HepG2 (cell line): ENCODE data around the gene MARVELD3. TPM values are rescaled to one million over a fixed set of nuclear protein-coding genes. Genes with fewer than 3 reads are reported as not detected.

Experiments
- FOXK1 ChIP-seq: sonication (generic); formaldehyde crosslinking; IDR thresholded peaks from 2 replicates; pipeline ENCODE4 v1.4.0; 2020; ENCODE audit warnings: low read depth, missing genetic modification reagents, borderline replicate concordance
- FOXP4 ChIP-seq: sonication (generic); formaldehyde crosslinking; IDR thresholded peaks from 2 replicates; pipeline ENCODE4 v1.4.0; 2020; ENCODE audit warnings: missing genetic modification reagents
- NR2F1 ChIP-seq, 2 experiments: fragments of 450-650 bp in 1 of 2; formaldehyde crosslinking in 1 of 2; IDR thresholded peaks; 2 replicates each; pipeline versions ENCODE4 v1.5.0 to v1.6.1; 2016 to 2020; ENCODE audit warnings: mild to moderate bottlenecking in 1 of 2, missing compliant biosample characterization in 1 of 2, missing genetic modification reagents in 1 of 2, moderate library complexity in 1 of 2
- ZBTB40 ChIP-seq, 2 experiments: fragments of 450-650 bp in 1 of 2; sonication (generic) in 1 of 2; formaldehyde crosslinking in 1 of 2; IDR thresholded peaks; 2 replicates each; pipeline versions ENCODE4 v1.6.1 to v1.8.0; 2016 to 2022; ENCODE audit warnings: antibody characterized with exemption in 1 of 2, mild to moderate bottlenecking in 1 of 2, missing genetic modification reagents in 1 of 2
- ZNF30 ChIP-seq: sonication (generic); formaldehyde crosslinking; IDR thresholded peaks from 2 replicates; pipeline ENCODE4 v1.5.0; 2020; ENCODE audit warnings: mild to moderate bottlenecking, missing genetic modification reagents
- polyA plus RNA-seq, 8 experiments: library from polyadenylated mRNA; depleted of rRNA in 3 of 8; stranded (reverse) in 7 of 8; unstranded in 1 of 8; fragments of >200 nt; fragmentation: Illumina TruSeq in 4 of 8; extraction: Trizol in 4 of 8; gene quantifications; 2 replicates each; pipeline versions ENCODE4 v1.2.1 to v1.2.3, GENCODE V29; 2011 to 2016; ENCODE audit warnings: low read depth in 4 of 8, missing spikeins in 1 of 8, mixed read lengths in 1 of 8; ENCODE audit not compliant: insufficient read depth in 1 of 8
- total RNA-seq, 5 experiments: library from RNA; depleted of rRNA; stranded (reverse); fragments of >200 nt; fragmentation: Illumina TruSeq; extraction: Trizol; gene quantifications; 2 replicates each; pipeline ENCODE4 v1.2.3, GENCODE V29; 2016; ENCODE audit warnings: low read depth in 1 of 5

The MARVELD3 gene
- total and polyA plus RNA-seq, 2 of the 13 experiments (the other 11 are each of a cell fraction or from before 2014, with no cell fraction given), result 4.8 to 5.6 TPM

- TF ChIP-seq ZBTB40 (IDR thresholded peaks at IDR 0.05) (no peak), ZBTB40 (CRISPR knock-in tag; IDR thresholded peaks at IDR 0.05) (no peak), FOXK1 (CRISPR knock-in tag) (no peak), FOXP4 (no peak), NR2F1 (CRISPR knock-in tag; IDR thresholded peaks at IDR 0.05) (no peak), ZNF30 (no peak)
- TF ChIP-seq, all 625 proteins: peak for 0
Observed at GRCh38 chr16:71635632-71636031, 9.6 kb downstream of the MARVELD3 start (continued).
